SK-N-SH (cell line): Measurements from ENCODE around the gene LPGAT1. TPM values are rescaled to one million over a fixed set of nuclear protein-coding genes. Genes with fewer than 3 reads are reported as not detected.

Experiments used
- CTCF ChIA-PET: fragments of 300-600, 350-600 bp; formaldehyde crosslinking; extraction: SDS; loops from one replicate; lab custom pipeline; 2021; lab: Yijun Ruan, JAX
- POLR2A ChIA-PET: fragments of 350-600 bp; sonication (Branson Sonifier 250); formaldehyde crosslinking; extraction: SDS; loops from one replicate; lab custom pipeline; 2020; ENCODE audit warnings: antibody characterized with exemption, inconsistent platforms; lab: Yijun Ruan, JAX
- DNase-seq: peaks from one replicate; pipeline ENCODE4 v3.0.0; 2012
- H2AFZ ChIP-seq: fragments of 200-600 bp; sonication (generic); 2 replicates; pipeline ENCODE4 v1.8.1; 2016; ENCODE audit warnings: antibody characterized with exemption, mild to moderate bottlenecking, low read depth
- H3F3A ChIP-seq: fragments of 200-600 bp; sonication (generic); replicated peaks from 2 replicates; pipeline ENCODE3; 2016; ENCODE audit warnings: antibody characterized with exemption, mild to moderate bottlenecking; ENCODE audit not compliant: insufficient read depth
- H3K27ac ChIP-seq, 2 experiments: fragments of 200-500 bp in 1 of 2; fragments of 200-600 bp in 1 of 2; sonication (Bioruptor generic) in 1 of 2; sonication (generic), shearing (Covaris generic) in 1 of 2; 2 replicates each; pipeline versions ENCODE4 v1.5.1 to v1.6.1; 2014 to 2016; ENCODE audit warnings: low read depth in 2 of 2, inconsistent platforms in 1 of 2, low read length in 1 of 2, mild to moderate bottlenecking in 1 of 2, mixed read lengths in 1 of 2
- H3K27me3 ChIP-seq: fragments of 200-600 bp; sonication (generic), shearing (Covaris generic); 2 replicates; pipeline ENCODE4 v1.6.1; 2016; ENCODE audit warnings: mixed run types; ENCODE audit not compliant: insufficient read depth
- H3K36me3 ChIP-seq, 2 experiments: fragments of 200-500 bp in 1 of 2; fragments of 200-600 bp in 1 of 2; sonication (Bioruptor generic) in 1 of 2; sonication (generic) in 1 of 2; replicated peaks in 1 of 2; 2 replicates each; pipeline versions ENCODE3 to v1.5.1; 2014 to 2016; ENCODE audit warnings: low read length in 1 of 2, mild to moderate bottlenecking in 1 of 2; ENCODE audit not compliant: insufficient read depth in 2 of 2, control insufficient read depth in 1 of 2
- H3K4me1 ChIP-seq, 2 experiments: fragments of 200-500 bp in 1 of 2; fragments of 200-600 bp in 1 of 2; sonication (Bioruptor generic) in 1 of 2; sonication (generic), shearing (Covaris generic) in 1 of 2; 2 replicates each; pipeline versions ENCODE4 v1.5.1 to v1.6.1; 2014 to 2016; ENCODE audit warnings: low read depth in 1 of 2, low read length in 1 of 2, mixed run types in 1 of 2; ENCODE audit not compliant: insufficient read depth in 2 of 2, control insufficient read depth in 1 of 2
- H3K4me2 ChIP-seq: fragments of 200-600 bp; sonication (generic), shearing (Covaris generic); 2 replicates; pipeline ENCODE4 v1.6.1; 2017; ENCODE audit warnings: mixed run types
- H3K4me3 ChIP-seq, 2 experiments: fragments of 200-500 bp in 1 of 2; fragments of 200-600 bp in 1 of 2; sonication (Bioruptor generic) in 1 of 2; sonication (generic), shearing (Covaris generic) in 1 of 2; 2 replicates each; pipeline versions ENCODE4 v1.5.1 to v1.8.1; 2014 to 2016; ENCODE audit warnings: low read depth in 2 of 2, inconsistent platforms in 1 of 2, low read length in 1 of 2, mild to moderate bottlenecking in 1 of 2, mixed read lengths in 1 of 2, moderate library complexity in 1 of 2
- H3K79me2 ChIP-seq: fragments of 200-600 bp; sonication (generic); 2 replicates; pipeline ENCODE4 v1.8.1; 2017; ENCODE audit warnings: mild to moderate bottlenecking; ENCODE audit not compliant: insufficient read depth
- H3K9ac ChIP-seq: fragments of 200-600 bp; sonication (generic); 2 replicates; pipeline ENCODE4 v1.6.1; 2017; ENCODE audit warnings: mixed run types
- H3K9me2 ChIP-seq: fragments of 200-600 bp; sonication (generic); 2 replicates; pipeline ENCODE4 v1.6.1; 2017; ENCODE audit warnings: mixed run types
- H3K9me3 ChIP-seq: fragments of 200-600 bp; sonication (generic); 2 replicates; pipeline ENCODE4 v1.6.1; 2017; ENCODE audit warnings: mixed run types, mild to moderate bottlenecking, moderate library complexity
- H4K20me1 ChIP-seq: fragments of 200-600 bp; sonication (generic); 2 replicates; pipeline ENCODE4 v1.6.1; 2017; ENCODE audit warnings: mild to moderate bottlenecking, mixed run types; ENCODE audit not compliant: insufficient read depth
- CHD2 ChIP-seq: fragments of 150-350 bp; IDR thresholded peaks from 2 replicates; pipeline ENCODE4 v1.6.1; 2018; ENCODE audit warnings: low read length; ENCODE audit not compliant: partially characterized antibody
- ELF1 ChIP-seq: IDR thresholded peaks from 2 replicates; pipeline ENCODE4 v1.4.0; 2012
- EZH2phosphoT487 ChIP-seq: fragments of 200-600 bp; sonication (generic); IDR thresholded peaks from 2 replicates; pipeline ENCODE4 v1.6.1; 2017; ENCODE audit warnings: low read depth, mixed run types, mild to moderate bottlenecking, antibody characterized with exemption, moderate library complexity, borderline replicate concordance
- FOSL2 ChIP-seq: IDR thresholded peaks from 2 replicates; pipeline ENCODE4 v1.4.0; 2012; ENCODE audit warnings: low read depth, mild to moderate bottlenecking, moderate library complexity, borderline replicate concordance
- FOXJ3 ChIP-seq: sonication (generic); formaldehyde crosslinking; IDR thresholded peaks from 2 replicates; pipeline ENCODE4 v1.5.1; 2020; ENCODE audit warnings: mild to moderate bottlenecking, missing genetic modification reagents
- FOXM1 ChIP-seq: IDR thresholded peaks from 2 replicates; pipeline ENCODE4 v1.4.0; 2012; ENCODE audit warnings: low read depth, mild to moderate bottlenecking
- GABPA ChIP-seq: IDR thresholded peaks from 2 replicates; pipeline ENCODE4 v1.4.0; 2012; ENCODE audit warnings: low read depth, mild to moderate bottlenecking
- GATA2 ChIP-seq: sonication (generic); formaldehyde crosslinking; IDR thresholded peaks from 2 replicates; pipeline ENCODE4 v1.5.0; 2020; ENCODE audit warnings: mild to moderate bottlenecking, missing genetic modification reagents
- JUND ChIP-seq: IDR thresholded peaks from 2 replicates; pipeline ENCODE4 v1.4.0; 2012
- MEF2A ChIP-seq: IDR thresholded peaks from 2 replicates; pipeline ENCODE4 v1.4.0; 2012; ENCODE audit warnings: low read depth, borderline replicate concordance
- MXI1 ChIP-seq: IDR thresholded peaks from 2 replicates; pipeline ENCODE4 v1.6.1; 2012; ENCODE audit warnings: mild to moderate bottlenecking, low read depth, low read length, improper control_type of control experiment
- NFIC ChIP-seq: IDR thresholded peaks from 2 replicates; pipeline ENCODE4 v1.4.0; 2012; ENCODE audit warnings: borderline replicate concordance
- RCOR1 ChIP-seq: fragments of 150-350 bp; IDR thresholded peaks from 2 replicates; pipeline ENCODE4 v1.6.1; 2017; ENCODE audit warnings: antibody characterized with exemption, low read length
- SMC3 ChIP-seq: IDR thresholded peaks from 2 replicates; pipeline ENCODE4 v1.6.1; 2012; ENCODE audit warnings: low read depth, low read length, improper control_type of control experiment
- TAF1 ChIP-seq: IDR thresholded peaks from 2 replicates; pipeline ENCODE4 v1.6.1; 2012; ENCODE audit warnings: low read depth, mild to moderate bottlenecking, low read length, moderate library complexity, borderline replicate concordance
- TCF12 ChIP-seq: IDR thresholded peaks from 2 replicates; pipeline ENCODE4 v1.4.0; 2012
- TEAD4 ChIP-seq: IDR thresholded peaks from 2 replicates; pipeline ENCODE4 v1.4.0; 2012; ENCODE audit warnings: mild to moderate bottlenecking, borderline replicate concordance; ENCODE audit not compliant: insufficient read depth
- YY1 ChIP-seq: IDR thresholded peaks from 2 replicates; pipeline ENCODE4 v1.4.0; 2012; ENCODE audit warnings: low read depth, mild to moderate bottlenecking
- WGBS: methylation state at CpG from one replicate; pipeline ENCODE4 v1.1.6; 2017; ENCODE audit warnings: low lambda C conversion rate; 5-methylcytosine and 5-hydroxymethylcytosine counted together
- polyA plus RNA-seq, 3 experiments: library from polyadenylated mRNA; depleted of rRNA; stranded (reverse); fragments of >200 nt; gene quantifications; 2 replicates each; pipeline ENCODE4 v1.2.3, GENCODE V29; 2012
- TF ChIP-seq, protein P1 (sequence below): IDR thresholded peaks from 2 replicates; pipeline ENCODE4 v1.6.1; 2012; ENCODE audit warnings: mild to moderate bottlenecking, low read depth, low read length, moderate library complexity
- TF ChIP-seq, protein P2 (sequence below): IDR thresholded peaks from 2 replicates; pipeline ENCODE4; 2012

Gene LPGAT1
- polyA plus RNA-seq, 1 of the 3 experiments (the other 2 are of a cell fraction) = 4.8 TPM

DNA sequence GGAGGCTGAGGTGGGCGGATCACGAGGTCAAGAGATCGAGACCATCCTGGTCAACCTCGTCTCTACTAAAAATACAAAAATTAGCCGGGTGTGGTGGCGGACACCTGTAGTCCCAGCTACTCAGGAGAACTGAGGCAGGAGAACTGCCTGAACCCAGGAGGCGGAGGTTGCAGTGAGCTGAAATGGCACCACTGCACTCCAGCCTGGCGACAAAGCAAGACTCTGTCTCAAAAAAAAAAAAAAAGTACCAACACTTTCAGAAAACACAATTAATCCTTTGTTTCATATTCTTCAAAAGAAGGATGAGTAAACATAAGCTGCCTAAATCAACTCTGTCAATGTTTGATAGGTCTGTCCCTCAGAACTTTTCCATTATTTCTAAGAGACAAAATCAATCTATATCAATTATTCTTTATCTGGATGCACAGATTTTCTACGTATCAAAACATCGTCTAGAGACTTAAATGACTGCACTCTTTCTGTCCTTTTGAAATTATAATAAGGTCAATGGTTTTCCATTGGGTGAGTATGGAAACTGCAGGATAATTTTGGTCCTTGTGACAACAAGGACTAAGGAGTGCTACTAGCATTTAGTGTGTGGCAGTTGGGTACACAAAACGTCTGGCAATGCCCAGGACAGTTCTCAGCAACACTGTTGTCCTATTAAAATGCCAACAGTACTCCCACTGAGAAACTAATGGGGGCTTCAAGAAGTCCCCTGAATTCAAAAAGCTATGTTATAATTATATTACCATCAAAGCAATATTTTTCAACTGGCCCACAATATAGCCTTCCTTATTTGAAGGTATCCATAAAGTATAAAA, 40.7 kb downstream of the LPGAT1 start:
- DNase-seq = no peak
- CTCF ChIA-PET = interaction anchor here (1.0 to 1.1 kb wide), 2 partner anchors 9 to 40 kb away, joined by 3 to 4 read pairs; no protein-coding TSS in a partner anchor
- POLR2A ChIA-PET = no interaction called here
- H3K4me3 ChIP-seq = no peak overlapping the region
- H3K27ac ChIP-seq = no peak overlapping the region
- H3K27me3 ChIP-seq = no peaks in the 10 kb centered on the region
- H3K79me2 ChIP-seq = no peaks in the 10 kb centered on the region
- no peak overlapping the region for H3K9ac ChIP-seq
- H4K20me1 ChIP-seq = no peaks in the 10 kb centered on the region
- H3K36me3 ChIP-seq = peaks cover 16 to 19% of the 10 kb centered on the region in 2 experiments
- H3K4me2 ChIP-seq = no peak overlapping the region
- WGBS = 94% methylated on average over 11 of the region's 11 CpGs
- H2AFZ ChIP-seq = no peak overlapping the region
- no peaks in the 10 kb centered on the region for H3F3A ChIP-seq
- no peaks in the 10 kb centered on the region for H3K9me3 ChIP-seq
- no peaks in the 10 kb centered on the region for H3K9me2 ChIP-seq
- no peak for TF ChIP-seq SMC3
- no peak for TF ChIP-seq TEAD4
- H3K4me1 ChIP-seq = no peaks in the 10 kb centered on the region

DNA sequence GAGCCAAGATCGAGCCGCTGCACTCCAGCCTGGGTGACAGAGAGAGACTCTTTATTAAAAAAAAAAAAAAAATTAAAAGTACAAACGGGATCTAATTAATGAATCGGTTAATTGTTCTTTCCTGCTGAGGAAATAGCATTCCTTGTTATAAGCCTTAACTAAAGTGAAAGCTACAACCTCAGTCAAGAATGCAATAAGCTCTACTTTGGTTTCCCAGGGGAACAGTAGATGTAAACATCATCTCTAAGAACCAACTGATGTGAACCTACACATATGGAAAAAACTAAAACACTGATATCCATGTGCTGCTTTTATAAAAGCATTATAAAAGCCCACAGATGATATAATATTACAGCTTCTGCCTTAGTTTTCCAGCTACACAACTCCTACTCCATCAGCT, 41.9 kb downstream of the LPGAT1 start:
- TF ChIP-seq CHD2 (no peak), FOSL2 (no peak), NFIC (no peak), EZH2phosphoT487 (no peak), TCF12 (no peak), FOXJ3 (CRISPR knock-in tag) (no peak), GABPA (no peak), TAF1 (no peak), JUND (no peak), MXI1 (no peak), MEF2A (no peak), RCOR1 (no peak), FOXM1 (no peak), YY1 (no peak), GATA2 (no peak), ELF1 (no peak)
- TF ChIP-seq, protein P1, sequence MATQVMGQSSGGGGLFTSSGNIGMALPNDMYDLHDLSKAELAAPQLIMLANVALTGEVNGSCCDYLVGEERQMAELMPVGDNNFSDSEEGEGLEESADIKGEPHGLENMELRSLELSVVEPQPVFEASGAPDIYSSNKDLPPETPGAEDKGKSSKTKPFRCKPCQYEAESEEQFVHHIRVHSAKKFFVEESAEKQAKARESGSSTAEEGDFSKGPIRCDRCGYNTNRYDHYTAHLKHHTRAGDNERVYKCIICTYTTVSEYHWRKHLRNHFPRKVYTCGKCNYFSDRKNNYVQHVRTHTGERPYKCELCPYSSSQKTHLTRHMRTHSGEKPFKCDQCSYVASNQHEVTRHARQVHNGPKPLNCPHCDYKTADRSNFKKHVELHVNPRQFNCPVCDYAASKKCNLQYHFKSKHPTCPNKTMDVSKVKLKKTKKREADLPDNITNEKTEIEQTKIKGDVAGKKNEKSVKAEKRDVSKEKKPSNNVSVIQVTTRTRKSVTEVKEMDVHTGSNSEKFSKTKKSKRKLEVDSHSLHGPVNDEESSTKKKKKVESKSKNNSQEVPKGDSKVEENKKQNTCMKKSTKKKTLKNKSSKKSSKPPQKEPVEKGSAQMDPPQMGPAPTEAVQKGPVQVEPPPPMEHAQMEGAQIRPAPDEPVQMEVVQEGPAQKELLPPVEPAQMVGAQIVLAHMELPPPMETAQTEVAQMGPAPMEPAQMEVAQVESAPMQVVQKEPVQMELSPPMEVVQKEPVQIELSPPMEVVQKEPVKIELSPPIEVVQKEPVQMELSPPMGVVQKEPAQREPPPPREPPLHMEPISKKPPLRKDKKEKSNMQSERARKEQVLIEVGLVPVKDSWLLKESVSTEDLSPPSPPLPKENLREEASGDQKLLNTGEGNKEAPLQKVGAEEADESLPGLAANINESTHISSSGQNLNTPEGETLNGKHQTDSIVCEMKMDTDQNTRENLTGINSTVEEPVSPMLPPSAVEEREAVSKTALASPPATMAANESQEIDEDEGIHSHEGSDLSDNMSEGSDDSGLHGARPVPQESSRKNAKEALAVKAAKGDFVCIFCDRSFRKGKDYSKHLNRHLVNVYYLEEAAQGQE = no peak
- TF ChIP-seq, protein P2, sequence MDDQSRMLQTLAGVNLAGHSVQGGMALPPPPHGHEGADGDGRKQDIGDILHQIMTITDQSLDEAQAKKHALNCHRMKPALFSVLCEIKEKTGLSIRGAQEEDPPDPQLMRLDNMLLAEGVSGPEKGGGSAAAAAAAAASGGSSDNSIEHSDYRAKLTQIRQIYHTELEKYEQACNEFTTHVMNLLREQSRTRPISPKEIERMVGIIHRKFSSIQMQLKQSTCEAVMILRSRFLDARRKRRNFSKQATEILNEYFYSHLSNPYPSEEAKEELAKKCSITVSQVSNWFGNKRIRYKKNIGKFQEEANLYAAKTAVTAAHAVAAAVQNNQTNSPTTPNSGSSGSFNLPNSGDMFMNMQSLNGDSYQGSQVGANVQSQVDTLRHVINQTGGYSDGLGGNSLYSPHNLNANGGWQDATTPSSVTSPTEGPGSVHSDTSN = no peak
- no peak for DNase-seq
- POLR2A ChIA-PET = no interaction called here

More for the DNA sequence above, 41.9 kb downstream of the LPGAT1 start:
- Histone ChIP-seq H3K27me3 (no peaks in the 10 kb centered on the region), H3K9me3 (no peaks in the 10 kb centered on the region), H3K9me2 (no peaks in the 10 kb centered on the region), H2AFZ (no peak overlapping the region), H3K4me2 (no peak overlapping the region), H3K79me2 (no peaks in the 10 kb centered on the region), H4K20me1 (no peaks in the 10 kb centered on the region), H3K27ac (no peak overlapping the region), H3K36me3 (peaks cover 11 to 19% of the 10 kb centered on the region in 2 experiments), H3F3A (no peaks in the 10 kb centered on the region), H3K9ac (no peak overlapping the region), H3K4me1 (no peaks in the 10 kb centered on the region), H3K4me3 (no peak overlapping the region)
- CTCF ChIA-PET = interaction anchor here (1.0 to 1.6 kb wide), 3 partner anchors 8 to 108 kb away, joined by 3 to 4 read pairs (median 4); no protein-coding TSS in a partner anchor
- 78% methylated on average over 4 of the region's 4 CpGs for WGBS
